ENCODE data around the gene SORCS2. TPM values are rescaled to one million over a fixed set of nuclear protein-coding genes. Genes with fewer than 3 reads are reported as not detected.

SORCS2 gene
- total and polyA plus RNA-seq, 2 of the 8 experiments (the other 6 are each of a cell fraction or from before 2014, with no cell fraction given) = 0.36 to 1.8 TPM

DNA sequence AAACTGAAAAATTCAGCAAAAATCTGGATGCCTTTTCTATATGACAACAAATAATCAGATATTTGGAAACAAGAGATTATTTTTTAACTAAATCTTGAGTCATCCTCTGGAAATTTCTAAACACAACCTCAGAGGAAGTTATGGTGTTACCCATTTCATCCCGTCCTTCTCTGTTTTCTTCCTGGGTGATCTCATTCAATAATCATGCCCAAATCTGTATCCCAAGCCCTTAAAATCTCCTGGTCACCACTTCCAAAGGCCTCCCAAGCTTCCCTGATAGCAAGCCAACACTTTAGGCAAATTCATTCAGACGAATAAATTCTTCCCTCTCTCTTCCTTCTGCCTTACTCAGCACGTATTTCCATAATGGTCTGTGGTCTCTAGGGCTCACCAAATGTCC is 9.7 kb upstream of the SORCS2 start:
- H3K4me1 ChIP-seq (replicated peaks in 1 of 4; ENCODE audit: control insufficient read depth in 3 of 4, insufficient read depth in 4 of 4, low read length in 3 of 4) = no peaks in the 10 kb centered on the region
- H3K4me2 ChIP-seq (ENCODE audit: insufficient read depth in 1 of 2, low read depth in 2 of 2, low read length in 2 of 2) = no peak overlapping the region
- WGBS, 2 experiments (ENCODE audit: extremely low coverage in 1 of 2, insufficient coverage in 1 of 2, insufficient read length in 1 of 2, insufficient replicate concordance in 2 of 2, low coverage in 1 of 2, low lambda C conversion rate in 2 of 2, missing lambda C conversion rate in 1 of 2) = 78% methylated on average over 3 of the region's 3 CpGs; no CpG with 5 or more reads in 1 of the 2 experiments
- no peak overlapping the region for H3K9ac ChIP-seq (replicated peaks in 1 of 4; ENCODE audit: extremely low read depth in 1 of 4, low read depth in 3 of 4, low read length in 3 of 4)
- H3K56ac ChIP-seq (replicated peaks; ENCODE audit: insufficient read length, low read depth, low read length) = no peak overlapping the region
- H3K23ac ChIP-seq (ENCODE audit: insufficient read length) = no peak overlapping the region
- POLR2A ChIA-PET (ENCODE audit: partially characterized antibody) = no interaction called here
- H3K36me3 ChIP-seq (ENCODE audit: control insufficient read depth in 2 of 4, insufficient read depth in 4 of 4, low read length in 3 of 4) = no peaks in the 10 kb centered on the region
- no peak for FAIRE-seq
- H2BK20ac ChIP-seq (ENCODE audit: low read length) = no peak overlapping the region
- no peaks in the 10 kb centered on the region for H3K79me2 ChIP-seq (ENCODE audit: control insufficient read depth in 1 of 2, insufficient read depth in 2 of 2, low read length in 2 of 2)
- CTCF ChIA-PET (ENCODE audit: partially characterized antibody) = interaction anchor here (0.9 to 1.5 kb wide), 3 partner anchors 13 to 44 kb away, joined by 3 to 4 read pairs (median 3); no protein-coding TSS in a partner anchor
- no peak overlapping the region for H3K14ac ChIP-seq (ENCODE audit: insufficient read length)
- no peaks in the 10 kb centered on the region; the same call in 1 of the 2 replicates for H3K79me1 ChIP-seq (ENCODE audit: low read depth, low read length)
- H4K8ac ChIP-seq (ENCODE audit: extremely low read depth, insufficient read depth, low read length) = no peak overlapping the region
- H3K27me3 ChIP-seq (replicated peaks in 1 of 4; ENCODE audit: control insufficient read depth in 3 of 4, extremely low read depth in 1 of 4, insufficient read depth in 3 of 4, low read length in 3 of 4) = no peaks in the 10 kb centered on the region
- H2BK15ac ChIP-seq (ENCODE audit: low read length) = no peak overlapping the region
- DNase-seq (ENCODE audit: low read depth in 1 of 2, low spot score in 2 of 2) = no peak
- no peak overlapping the region for H2BK12ac ChIP-seq (ENCODE audit: low read depth, low read length)
- H3K9me3 ChIP-seq (ENCODE audit: insufficient read depth in 2 of 2, low read depth in 1 of 2, low read length in 1 of 2) = 0 out of 4 replicates have a peak, but pooled peaks cover 0 to 2% of the 10 kb centered on the region in 2 experiments
- no peak overlapping the region for H2AFZ ChIP-seq (ENCODE audit: low read length)
- no peak overlapping the region for H3K27ac ChIP-seq (ENCODE audit: low read depth, low read length)
- H3K4ac ChIP-seq (replicated peaks; ENCODE audit: insufficient read length, low read depth, low read length) = no peak overlapping the region
- H3K4me3 ChIP-seq (ENCODE audit: extremely low read depth in 1 of 4, insufficient read depth in 2 of 4, low read depth in 3 of 4, low read length in 4 of 4) = no peak overlapping the region
- H4K91ac ChIP-seq (replicated peaks; ENCODE audit: insufficient read length, low read length) = no peak overlapping the region
- no peaks in the 10 kb centered on the region for H4K20me1 ChIP-seq (replicated peaks in 1 of 2; ENCODE audit: control insufficient read depth in 1 of 2, insufficient read depth in 2 of 2, low read length in 2 of 2)
- no peak overlapping the region for H2AK5ac ChIP-seq (ENCODE audit: low read depth, low read length)
- no peak overlapping the region for H3K18ac ChIP-seq (ENCODE audit: extremely low read depth, low read length)
- H2BK5ac ChIP-seq (ENCODE audit: low read depth, low read length) = no peak overlapping the region
- H2BK120ac ChIP-seq (replicated peaks; ENCODE audit: low read depth, low read length) = no peak overlapping the region
- no peak overlapping the region for H4K5ac ChIP-seq (ENCODE audit: insufficient read length, low read depth, low read length)
- H3K23me2 ChIP-seq (ENCODE audit: low read depth, low read length) = peaks cover 4% of the 10 kb centered on the region; the same call in 1 of the 2 replicates
- TF ChIP-seq HDAC6 (IDR thresholded peaks at IDR 0.05; ENCODE audit: low read depth, low read length) = no peak
